Stimulated activated CD4-positive, alpha-beta T cell treated with anti-CD3 and anti-CD28 coated beads, Interleukin-15, amount 100 ng/mL, for 1 hour (primary cell): ENCODE results near the gene FOSB.

Experiments
- DNase-seq, 2 donors: peaks; one replicate each; pipeline ENCODE4 v3.0.0-alpha.2; 2020; ENCODE audit warnings: low read depth in 1 of 2, low spot score in 1 of 2

Gene FOSB

GRCh38 chr19:45467115-45467455 is 711 bp upstream of the FOSB start:
- no peak for DNase-seq

- peak in 1 of 2 donors; percentile 43 for DNase-seq
These were observed 409 bp downstream of the FOSB start for GRCh38 chr19:45468159-45468651.

GRCh38 chr19:45468803-45469131 is 971 bp downstream of the FOSB start:
- DNase-seq, result no peak

- peak; percentile 85 to 89 for DNase-seq
These were observed 1.5 kb downstream of the FOSB start for GRCh38 chr19:45469132-45469944.

GRCh38 chr19:45469945-45470761 is 2.4 kb downstream of the FOSB start:
- DNase-seq, result peak in 1 of 2 donors; percentile 34

GRCh38 chr19:45470762-45471081 is 2.9 kb downstream of the FOSB start:
- DNase-seq, result peak in 1 of 2 donors; percentile 19

- DNase-seq, result no peak
These were observed 3.5 kb downstream of the FOSB start for GRCh38 chr19:45471111-45471930.

- DNase-seq, result no peak
These were observed 4.3 kb downstream of the FOSB start for GRCh38 chr19:45471931-45472562.

- peak in 1 of 2 donors; percentile 18 for DNase-seq
These were observed 5.0 kb downstream of the FOSB start for GRCh38 chr19:45472563-45473366.

GRCh38 chr19:45473367-45473681 is 5.5 kb downstream of the FOSB start:
- no peak for DNase-seq

- DNase-seq, result peak in 1 of 2 donors; percentile 17
These were observed 6.1 kb downstream of the FOSB start for GRCh38 chr19:45473682-45474605.

- peak in 1 of 2 donors; percentile 38 for DNase-seq
These were observed 7.1 kb downstream of the FOSB start for GRCh38 chr19:45474606-45475521.

GRCh38 chr19:45475537-45476291 is 7.9 kb downstream of the FOSB start:
- no peak for DNase-seq

- DNase-seq, result no peak
These were observed 8.5 kb downstream of the FOSB start for GRCh38 chr19:45476304-45476703.

GRCh38 chr19:45477186-45477585 is 9.4 kb downstream of the FOSB start:
- DNase-seq, result no peak

GRCh38 chr19:45477713-45478453 is 10.1 kb downstream of the FOSB start:
- no peak for DNase-seq
